ENCODE measurements around the gene IL37. TPM values are rescaled to one million over a fixed set of nuclear protein-coding genes. Genes with fewer than 3 reads are reported as not detected.

IL37 gene
- total and polyA plus RNA-seq, 10 donors: not detected

GRCh38 chr2:112876257-112876970, 34.6 kb upstream of the IL37 start:
- no peak overlapping the region for H3K27ac ChIP-seq

GRCh38 chr2:112876971-112877361, 34.0 kb upstream of the IL37 start:
- no peak overlapping the region for H3K4me3 ChIP-seq
- TF ChIP-seq POLR2A (IDR thresholded peaks at IDR 0.05) (no peak), POLR2AphosphoS5 (IDR thresholded peaks at IDR 0.05) (no peak)
- TF ChIP-seq, protein P1, sequence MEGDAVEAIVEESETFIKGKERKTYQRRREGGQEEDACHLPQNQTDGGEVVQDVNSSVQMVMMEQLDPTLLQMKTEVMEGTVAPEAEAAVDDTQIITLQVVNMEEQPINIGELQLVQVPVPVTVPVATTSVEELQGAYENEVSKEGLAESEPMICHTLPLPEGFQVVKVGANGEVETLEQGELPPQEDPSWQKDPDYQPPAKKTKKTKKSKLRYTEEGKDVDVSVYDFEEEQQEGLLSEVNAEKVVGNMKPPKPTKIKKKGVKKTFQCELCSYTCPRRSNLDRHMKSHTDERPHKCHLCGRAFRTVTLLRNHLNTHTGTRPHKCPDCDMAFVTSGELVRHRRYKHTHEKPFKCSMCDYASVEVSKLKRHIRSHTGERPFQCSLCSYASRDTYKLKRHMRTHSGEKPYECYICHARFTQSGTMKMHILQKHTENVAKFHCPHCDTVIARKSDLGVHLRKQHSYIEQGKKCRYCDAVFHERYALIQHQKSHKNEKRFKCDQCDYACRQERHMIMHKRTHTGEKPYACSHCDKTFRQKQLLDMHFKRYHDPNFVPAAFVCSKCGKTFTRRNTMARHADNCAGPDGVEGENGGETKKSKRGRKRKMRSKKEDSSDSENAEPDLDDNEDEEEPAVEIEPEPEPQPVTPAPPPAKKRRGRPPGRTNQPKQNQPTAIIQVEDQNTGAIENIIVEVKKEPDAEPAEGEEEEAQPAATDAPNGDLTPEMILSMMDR (IDR thresholded peaks at IDR 0.05 in 8 of 11, conservative IDR thresholded peaks at IDR 0.05 in 3 of 11): no peak
- H3K9me3 ChIP-seq: peaks cover 0 to 5% (median 0%) of the 10 kb centered on the region in 8 donors
- DNase-seq: no peak
- H3K4me1 ChIP-seq: peaks cover 0 to 26% (median 12%) of the 10 kb centered on the region in 6 donors
- H3K27me3 ChIP-seq (replicated peaks in 1 of 7): no peaks in the 10 kb centered on the region
- no peaks in the 10 kb centered on the region for H3K36me3 ChIP-seq
- intact Hi-C loops (cut with DNase I; ENCODE audit: low total_unique reads): no loop called here
- no peak overlapping the region for H3K27ac ChIP-seq
- WGBS, 5 donors: 92 to 97% (median 94%) methylated on average over 3 to 4 of the region's 4 CpGs

More at GRCh38 chr2:112876257-112876970, 34.6 kb upstream of the IL37 start:
- H3K27me3 ChIP-seq (replicated peaks in 1 of 7): no peaks in the 10 kb centered on the region
- H3K4me3 ChIP-seq: no peak overlapping the region
- DNase-seq: no peak
- H3K9me3 ChIP-seq: peaks cover 0 to 5% (median 0%) of the 10 kb centered on the region in 8 donors
- WGBS, 5 donors: 89 to 95% (median 91%) methylated on average over 3 of the region's 3 CpGs
- H3K4me1 ChIP-seq: peaks cover 0 to 21% (median 11%) of the 10 kb centered on the region in 6 donors
- no peaks in the 10 kb centered on the region for H3K36me3 ChIP-seq
- intact Hi-C loops (cut with DNase I; ENCODE audit: low total_unique reads): no loop called here
- TF ChIP-seq POLR2A (IDR thresholded peaks at IDR 0.05): no peak
- TF ChIP-seq, protein P1 (IDR thresholded peaks at IDR 0.05 in 8 of 11, conservative IDR thresholded peaks at IDR 0.05 in 3 of 11): no peak
- no peak for TF ChIP-seq POLR2AphosphoS5 (IDR thresholded peaks at IDR 0.05)

DNA sequence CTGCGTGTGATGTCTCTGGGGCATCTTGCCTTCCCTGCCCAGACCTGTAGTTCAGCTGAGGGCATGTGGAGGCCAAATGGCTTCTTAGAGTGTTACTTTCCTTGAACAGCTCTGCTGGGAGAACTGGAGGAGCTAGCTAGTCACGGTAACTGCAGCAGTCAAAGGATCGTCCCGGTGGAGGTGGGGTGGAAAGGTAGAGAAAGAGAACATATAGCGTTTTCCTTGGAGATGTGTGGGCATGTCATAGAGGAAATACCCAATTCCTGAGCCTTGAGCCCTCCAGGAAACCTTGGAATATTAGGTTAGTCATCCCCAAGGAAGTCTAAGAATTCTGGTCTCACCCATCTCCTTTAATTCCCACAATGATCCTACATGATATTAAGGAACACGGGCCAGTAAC, 33.5 kb upstream of the IL37 start:
- H3K27me3 ChIP-seq (replicated peaks in 1 of 7): no peaks in the 10 kb centered on the region
- no peak overlapping the region for H3K4me3 ChIP-seq
- intact Hi-C loops (cut with DNase I; ENCODE audit: low total_unique reads): no loop called here
- TF ChIP-seq, protein P1 (IDR thresholded peaks at IDR 0.05 in 8 of 11, conservative IDR thresholded peaks at IDR 0.05 in 3 of 11): no peak
- TF ChIP-seq POLR2A (IDR thresholded peaks at IDR 0.05): no peak
- no peak for TF ChIP-seq POLR2AphosphoS5 (IDR thresholded peaks at IDR 0.05)
- H3K4me1 ChIP-seq: peaks cover 0 to 28% (median 12%) of the 10 kb centered on the region in 6 donors
- no peak overlapping the region for H3K27ac ChIP-seq
- peaks cover 0 to 5% (median 0%) of the 10 kb centered on the region in 8 donors for H3K9me3 ChIP-seq
- DNase-seq: no peak
- WGBS, 5 donors: 93 to 95% (median 94%) methylated on average over 6 of the region's 6 CpGs
- H3K36me3 ChIP-seq: no peaks in the 10 kb centered on the region

DNA sequence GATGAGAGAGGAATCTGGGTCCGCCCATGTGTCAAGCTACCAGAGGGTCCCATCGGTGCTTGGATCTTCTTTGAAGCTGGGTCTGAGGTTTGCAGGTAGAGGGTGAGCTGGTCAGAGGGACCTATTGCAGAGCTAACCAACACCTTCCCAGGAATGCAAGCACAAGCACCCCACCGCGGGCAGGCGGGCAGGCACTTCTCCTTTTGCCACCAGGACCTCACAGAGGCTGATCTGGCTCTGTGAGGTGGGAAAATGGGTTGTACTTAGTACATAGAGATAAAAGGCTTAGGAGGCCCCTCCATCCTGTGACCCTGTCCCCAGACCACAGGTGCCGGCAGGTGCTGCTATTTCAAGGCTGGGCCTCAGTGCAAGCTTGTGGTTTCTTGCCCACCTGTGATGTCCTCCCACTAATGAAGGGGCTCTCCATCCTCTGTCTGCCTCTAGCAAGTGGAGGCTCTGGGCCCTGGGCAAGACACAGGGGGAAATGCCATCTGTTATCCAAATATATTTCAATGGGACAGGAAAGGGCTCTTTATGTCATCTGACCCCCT, 31.4 kb upstream of the IL37 start:
- TF ChIP-seq POLR2A (IDR thresholded peaks at IDR 0.05): no peak
- TF ChIP-seq, protein P1 (IDR thresholded peaks at IDR 0.05 in 8 of 11, conservative IDR thresholded peaks at IDR 0.05 in 3 of 11): no peak
- TF ChIP-seq POLR2AphosphoS5 (IDR thresholded peaks at IDR 0.05): no peak
- Histone ChIP-seq H3K4me3 (no peak overlapping the region), H3K4me1 (peaks cover 0 to 30% (median 12%) of the 10 kb centered on the region in 6 donors), H3K9me3 (no peaks in the 10 kb centered on the region), H3K27me3 (replicated peaks in 1 of 7) (no peaks in the 10 kb centered on the region), H3K36me3 (no peaks in the 10 kb centered on the region), H3K27ac (no peak overlapping the region)
- no peak for DNase-seq
- WGBS, 5 donors: 64 to 88% (median 68%) methylated on average over 3 to 6 of the region's 6 CpGs
- intact Hi-C loops (cut with DNase I; ENCODE audit: low total_unique reads): loop anchor here (5.0 kb wide), 1 partner anchor 127 kb away; no protein-coding TSS in a partner anchor
